Measurements from ENCODE around the gene SLC7A6OS. TPM values are rescaled to one million over a fixed set of nuclear protein-coding genes. Genes with fewer than 3 reads are reported as not detected.

The SLC7A6OS gene
- total RNA-seq, 1 experiment from 2014 or later = 19.4 TPM

DNA sequence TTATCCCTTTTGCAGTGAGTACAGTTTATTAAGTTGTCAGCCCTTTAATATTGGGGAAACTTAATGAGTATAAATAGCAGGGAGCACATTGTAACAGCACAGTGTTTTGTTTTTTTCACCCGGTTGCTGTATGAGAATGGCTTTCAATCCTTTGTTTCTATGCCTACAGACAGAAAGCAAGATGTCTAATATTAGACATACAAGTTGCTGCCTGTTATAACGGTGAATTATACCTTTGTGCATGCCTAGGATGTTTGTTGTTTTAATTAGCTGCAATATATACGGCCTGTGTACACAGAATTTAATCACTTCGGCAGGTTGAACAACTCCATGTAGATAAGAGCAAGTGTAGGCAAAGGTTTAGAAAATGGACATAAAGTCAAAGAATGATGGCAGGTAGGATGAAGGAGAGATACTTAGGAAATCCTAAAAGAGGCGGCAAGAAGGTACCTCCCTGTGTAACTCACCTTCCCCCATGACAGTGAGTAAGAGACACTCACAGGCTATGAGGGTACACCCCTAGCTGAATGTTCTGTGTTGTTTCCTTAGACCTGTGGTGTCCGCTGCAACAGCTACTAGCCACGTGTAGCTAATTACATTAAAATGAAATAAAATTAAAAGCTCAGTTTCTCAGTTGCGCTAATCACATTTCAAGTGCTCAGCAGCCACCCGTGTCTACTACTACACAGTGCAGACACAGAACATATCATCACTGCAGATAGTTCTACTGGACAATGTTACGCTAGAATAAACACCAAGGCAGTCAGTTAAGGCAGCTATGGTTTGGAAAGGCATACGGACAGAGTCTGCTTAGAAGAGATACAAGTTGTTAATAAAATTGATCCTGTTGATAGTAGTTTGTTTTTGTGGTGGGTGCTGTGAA lies 10.9 kb downstream of the SLC7A6OS start:
- no TSS peak for BruUV-seq (replicated peaks)
- TF ChIP-seq, protein P1, sequence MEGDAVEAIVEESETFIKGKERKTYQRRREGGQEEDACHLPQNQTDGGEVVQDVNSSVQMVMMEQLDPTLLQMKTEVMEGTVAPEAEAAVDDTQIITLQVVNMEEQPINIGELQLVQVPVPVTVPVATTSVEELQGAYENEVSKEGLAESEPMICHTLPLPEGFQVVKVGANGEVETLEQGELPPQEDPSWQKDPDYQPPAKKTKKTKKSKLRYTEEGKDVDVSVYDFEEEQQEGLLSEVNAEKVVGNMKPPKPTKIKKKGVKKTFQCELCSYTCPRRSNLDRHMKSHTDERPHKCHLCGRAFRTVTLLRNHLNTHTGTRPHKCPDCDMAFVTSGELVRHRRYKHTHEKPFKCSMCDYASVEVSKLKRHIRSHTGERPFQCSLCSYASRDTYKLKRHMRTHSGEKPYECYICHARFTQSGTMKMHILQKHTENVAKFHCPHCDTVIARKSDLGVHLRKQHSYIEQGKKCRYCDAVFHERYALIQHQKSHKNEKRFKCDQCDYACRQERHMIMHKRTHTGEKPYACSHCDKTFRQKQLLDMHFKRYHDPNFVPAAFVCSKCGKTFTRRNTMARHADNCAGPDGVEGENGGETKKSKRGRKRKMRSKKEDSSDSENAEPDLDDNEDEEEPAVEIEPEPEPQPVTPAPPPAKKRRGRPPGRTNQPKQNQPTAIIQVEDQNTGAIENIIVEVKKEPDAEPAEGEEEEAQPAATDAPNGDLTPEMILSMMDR (IDR thresholded peaks at IDR 0.05; ENCODE audit: unreplicated experiment) = no peak
- H3K27ac Mint-ChIP-seq (ENCODE audit: low read depth, unreplicated experiment) = peak overlapping the region; percentile 39
- POLR2A ChIA-PET = interaction anchor here (0.7 to 8.2 kb wide), 11 partner anchors 11 to 63 kb away, joined by 3 to 92 read pairs (median 11); partner anchors contain the start of genes ESRP2, PRMT7, SLC7A6 and SLC7A6OS
- no peak overlapping the region for H3K4me3 Mint-ChIP-seq (ENCODE audit: unreplicated experiment)
- DNase-seq (ENCODE audit: unreplicated experiment) = no peak
- no peaks in the 10 kb centered on the region for H3K9me3 Mint-ChIP-seq (ENCODE audit: unreplicated experiment)
- H3K36me3 Mint-ChIP-seq (ENCODE audit: insufficient read depth, unreplicated experiment) = peaks cover 97% of the 10 kb centered on the region
- no peaks in the 10 kb centered on the region for H3K27me3 Mint-ChIP-seq (ENCODE audit: insufficient read depth, unreplicated experiment)
- CTCF ChIA-PET = interaction anchor here (0.6 to 3.8 kb wide), 11 partner anchors 9 to 221 kb away, joined by 3 to 67 read pairs (median 4); partner anchors contain the start of genes PRMT7, SLC7A6 and SLC7A6OS
- intact Hi-C loops (cut with micrococcal nuclease) = no loop called here
- H3K4me1 Mint-ChIP-seq (ENCODE audit: insufficient read depth, unreplicated experiment) = no peaks in the 10 kb centered on the region

DNA sequence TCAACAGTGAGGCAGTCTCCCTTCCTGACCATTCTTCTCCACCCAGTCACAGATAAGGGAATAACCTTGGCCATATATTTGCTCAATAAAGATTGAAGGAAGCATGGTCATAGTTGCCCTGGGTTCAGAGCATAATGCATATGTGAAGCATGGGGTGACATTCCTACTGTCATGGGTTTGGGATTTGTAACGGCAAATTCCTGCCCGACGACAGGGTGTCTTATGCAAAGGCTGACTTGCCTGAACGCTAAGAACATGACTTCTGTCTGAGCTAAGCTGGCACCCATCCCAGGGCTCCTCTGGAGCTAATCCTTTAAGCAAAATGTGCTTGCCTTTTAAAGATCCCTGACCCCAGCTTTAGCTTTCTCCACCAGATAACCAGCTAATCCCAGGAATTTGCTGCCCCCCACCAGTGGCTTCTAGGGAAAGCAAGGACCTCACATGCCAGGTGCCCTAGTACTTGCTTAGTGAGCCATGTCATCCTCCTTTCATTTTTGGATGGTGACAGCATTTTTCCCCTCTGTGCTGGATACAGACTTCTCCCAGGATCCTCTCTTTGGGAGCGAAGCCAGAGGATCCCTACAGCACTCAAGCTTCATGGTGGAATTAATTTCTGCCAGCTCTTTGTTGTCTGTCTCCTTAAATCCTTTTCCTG lies 11.7 kb downstream of the SLC7A6OS start:
- peak; percentile 50 for DNase-seq (ENCODE audit: unreplicated experiment)

DNA sequence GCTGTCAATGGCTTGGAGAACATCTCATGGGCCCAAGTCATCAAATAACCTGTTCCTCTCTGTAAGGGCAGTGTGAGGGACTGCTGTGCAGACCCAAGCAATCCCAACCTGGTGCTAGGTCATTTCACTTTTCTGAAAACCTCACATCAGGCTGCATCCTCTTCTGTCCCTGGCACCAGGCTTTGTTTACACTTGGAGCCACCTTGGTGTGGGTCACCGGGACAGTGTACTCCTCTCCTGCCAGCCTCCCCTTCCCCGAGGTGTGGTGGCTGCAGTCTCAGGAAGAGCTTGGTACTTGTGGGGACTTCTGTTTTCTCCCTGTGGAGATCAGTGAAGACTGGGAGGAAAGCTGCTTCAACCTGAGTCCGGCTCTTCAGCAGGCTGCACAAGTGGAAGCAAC lies 12.4 kb downstream of the SLC7A6OS start:
- DNase-seq (ENCODE audit: unreplicated experiment) = no peak
- Mint-ChIP-seq H3K27me3 (ENCODE audit: insufficient read depth, unreplicated experiment) (no peaks in the 10 kb centered on the region), H3K9me3 (ENCODE audit: unreplicated experiment) (no peaks in the 10 kb centered on the region), H3K4me1 (ENCODE audit: insufficient read depth, unreplicated experiment) (peaks cover 3% of the 10 kb centered on the region), H3K27ac (ENCODE audit: low read depth, unreplicated experiment) (peak overlapping the region; percentile 39), H3K4me3 (ENCODE audit: unreplicated experiment) (no peak overlapping the region), H3K36me3 (ENCODE audit: insufficient read depth, unreplicated experiment) (peaks cover 91% of the 10 kb centered on the region)
- TF ChIP-seq, protein P1 (IDR thresholded peaks at IDR 0.05; ENCODE audit: unreplicated experiment) = no peak
- ChIA-PET POLR2A (interaction anchor here (0.7 to 8.2 kb wide), 8 partner anchors 9 to 1465 kb away, joined by 4 to 92 read pairs (median 16); partner anchors contain the start of genes ESRP2, PRMT7, SLC7A6 and SLC7A6OS), CTCF (interaction anchor here (0.7 to 3.8 kb wide), 3 partner anchors 10 to 36 kb away, joined by 4 to 67 read pairs (median 12); partner anchors contain the start of gene SLC7A6)
- intact Hi-C loops (cut with micrococcal nuclease) = no loop called here
- BruUV-seq (replicated peaks) = no TSS peak

More for the DNA sequence above, 11.7 kb downstream of the SLC7A6OS start:
- intact Hi-C loops (cut with micrococcal nuclease) = no loop called here
- Mint-ChIP-seq H3K27ac (ENCODE audit: low read depth, unreplicated experiment) (peak overlapping the region; percentile 39), H3K4me1 (ENCODE audit: insufficient read depth, unreplicated experiment) (no peaks in the 10 kb centered on the region), H3K27me3 (ENCODE audit: insufficient read depth, unreplicated experiment) (no peaks in the 10 kb centered on the region), H3K9me3 (ENCODE audit: unreplicated experiment) (no peaks in the 10 kb centered on the region), H3K4me3 (ENCODE audit: unreplicated experiment) (no peak overlapping the region), H3K36me3 (ENCODE audit: insufficient read depth, unreplicated experiment) (peaks cover 94% of the 10 kb centered on the region)
- TF ChIP-seq, protein P1 (IDR thresholded peaks at IDR 0.05; ENCODE audit: unreplicated experiment) = no peak
- no TSS peak for BruUV-seq (replicated peaks)
- CTCF ChIA-PET = interaction anchor here (0.6 to 3.8 kb wide), 6 partner anchors 9 to 134 kb away, joined by 3 to 67 read pairs (median 6); partner anchors contain the start of gene SLC7A6
- POLR2A ChIA-PET = interaction anchor here (0.7 to 8.2 kb wide), 9 partner anchors 10 to 1466 kb away, joined by 4 to 92 read pairs (median 15); partner anchors contain the start of genes ESRP2, PRMT7, SLC7A6 and SLC7A6OS
